Stomach (tissue), 9 donors: ENCODE data around the gene SLC34A3. TPM values are rescaled to one million over a fixed set of nuclear protein-coding genes. Genes with fewer than 3 reads are reported as not detected.

ENCODE experiments used
- DNase-seq, 2 donors: peaks; one replicate each; pipeline versions ENCODE4 v3.0.0 to v3.0.0-alpha.2; 2013 to 2019
- H3K27ac ChIP-seq, 5 donors: fragments of 200-600 bp in 4 of 5; sonication (generic) in 4 of 5; one replicate each; pipeline ENCODE4 v1.5.1; 2013 to 2019; ENCODE audit warnings: mild to moderate bottlenecking in 1 of 5, moderate library complexity in 1 of 5
- H3K27me3 ChIP-seq, 3 donors: fragments of 200-600 bp; sonication (generic); one replicate each; pipeline ENCODE4 v1.5.1; 2017 to 2019; ENCODE audit warnings: mixed run types in 1 of 3
- H3K36me3 ChIP-seq, 4 donors: fragments of 200-600 bp; sonication (generic); 1 replicate in 3 of 4; 2 replicates in 1 of 4; pipeline ENCODE4 v1.5.1; 2016 to 2019
- H3K4me1 ChIP-seq, 4 donors: fragments of 200-600 bp; sonication (generic); one replicate each; pipeline ENCODE4 v1.5.1; 2016 to 2019
- H3K4me3 ChIP-seq, 4 donors: fragments of 200-600 bp; sonication (generic) in 3 of 4; one replicate each; pipeline ENCODE4 v1.5.1; 2016 to 2019; ENCODE audit warnings: mild to moderate bottlenecking in 1 of 4
- H3K9me3 ChIP-seq, 4 donors: fragments of 200-600 bp; sonication (generic); one replicate each; pipeline ENCODE4 v1.5.1; 2016 to 2019
- EP300 ChIP-seq: sonication (generic); formaldehyde crosslinking; IDR thresholded peaks from one replicate; pipeline ENCODE4 v1.6.1; 2017; ENCODE audit warnings: antibody characterized with exemption
- POLR2A ChIP-seq, 4 donors: fragments of 450-650 bp; IDR thresholded peaks; one replicate each; pipeline ENCODE4 v1.6.1; 2016; ENCODE audit warnings: antibody characterized with exemption in 4 of 4, control low read depth in 2 of 4, mild to moderate bottlenecking in 1 of 4, moderate library complexity in 1 of 4
- POLR2AphosphoS5 ChIP-seq, 3 donors: sonication (generic); formaldehyde crosslinking; IDR thresholded peaks; one replicate each; pipeline ENCODE4 v1.6.1; 2016; ENCODE audit warnings: antibody characterized with exemption in 3 of 3
- WGBS, 5 donors: extraction: QIAGEN DNeasy Blood & Tissue Kit in 3 of 5; methylation state at CpG; one replicate each; pipeline versions ENCODE4 v1.1.5 to v1.1.7; 2013 to 2018; 5-methylcytosine and 5-hydroxymethylcytosine counted together
- intact Hi-C: fragments of 100-400 bp; cut with DNase I; formaldehyde crosslinking; loops from one replicate; pipeline ENCODE4 v1.15.1; 2023; ENCODE audit warnings: low total_unique reads
- polyA plus RNA-seq, 3 donors: library from polyadenylated mRNA; stranded (reverse); fragments of 200-250 nt; gene quantifications; one replicate each; pipeline ENCODE4 v1.2.3, GENCODE V29; 2013
- total RNA-seq, 5 donors: library from RNA; depleted of rRNA; stranded (reverse); fragments of >200 nt; gene quantifications; one replicate each; pipeline versions ENCODE4 v1.1.0 to v1.2.3, GENCODE V29; 2014 to 2016
- TF ChIP-seq, protein P1 (sequence below), 7 experiments: fragments of 450-650 bp in 4 of 7; fragments of 200-600 bp in 3 of 7; sonication (generic) in 3 of 7; IDR thresholded peaks; one replicate each; pipeline ENCODE4 v1.5.1; 2016 to 2019; ENCODE audit warnings: antibody characterized with exemption in 7 of 7, control low read depth in 2 of 7, mild to moderate bottlenecking in 1 of 7
- donor health status: healthy with polysubstance abuse.
- donor health status: Bipolar disorder and iron deficiency.
- donor health status: healthy.

SLC34A3 gene
- total and polyA plus RNA-seq, 8 donors: 0.18 to 0.53 TPM; not detected in 6

DNA sequence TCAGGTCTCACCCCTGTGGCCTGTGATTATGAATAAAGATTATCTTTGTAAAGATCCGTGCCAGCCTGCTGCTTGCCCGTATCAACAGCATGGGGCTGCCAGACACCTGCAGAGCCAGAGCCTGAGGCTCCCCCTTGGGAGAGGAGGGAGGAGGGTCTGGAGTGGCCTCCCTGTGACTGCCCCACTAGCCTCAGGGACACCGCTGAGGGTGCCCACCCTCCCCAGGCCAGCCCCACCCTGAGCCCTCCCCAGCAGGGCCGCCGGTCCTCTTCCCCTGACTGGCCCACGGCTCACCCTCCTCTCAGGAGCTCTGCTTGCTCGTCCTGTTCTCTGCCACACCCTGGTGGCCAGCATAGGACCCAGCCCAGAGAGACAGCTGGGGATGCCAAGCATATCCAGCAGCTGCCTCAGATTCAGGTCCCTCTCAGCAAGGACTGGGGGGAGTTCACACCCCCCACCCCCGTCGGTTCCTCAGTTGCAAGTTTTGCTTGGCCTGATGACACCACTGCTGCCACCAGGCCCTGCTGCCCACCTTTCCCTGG lies 40.3 kb upstream of the SLC34A3 start:
- Histone ChIP-seq H3K27ac (peak overlapping the region; percentile 96 to 97 (median 96)), H3K36me3 (peaks cover 21 to 50% (median 46%) of the 10 kb centered on the region in 4 donors), H3K9me3 (no peaks in the 10 kb centered on the region), H3K4me3 (peak overlapping the region in 3 of 4 donors; percentile 96 to 99 (median 98)), H3K27me3 (no peaks in the 10 kb centered on the region), H3K4me1 (peaks cover 49 to 90% (median 87%) of the 10 kb centered on the region in 4 donors)
- TF ChIP-seq POLR2AphosphoS5 (IDR thresholded peaks at IDR 0.05) (no peak), POLR2A (IDR thresholded peaks at IDR 0.05) (no peak)
- 29 to 58% (median 46%) methylated on average over 4 to 9 of the region's 9 CpGs for WGBS, 5 donors
- DNase-seq: peak in 1 of 2 donors; percentile 53
- intact Hi-C loops: no loop called here

DNA sequence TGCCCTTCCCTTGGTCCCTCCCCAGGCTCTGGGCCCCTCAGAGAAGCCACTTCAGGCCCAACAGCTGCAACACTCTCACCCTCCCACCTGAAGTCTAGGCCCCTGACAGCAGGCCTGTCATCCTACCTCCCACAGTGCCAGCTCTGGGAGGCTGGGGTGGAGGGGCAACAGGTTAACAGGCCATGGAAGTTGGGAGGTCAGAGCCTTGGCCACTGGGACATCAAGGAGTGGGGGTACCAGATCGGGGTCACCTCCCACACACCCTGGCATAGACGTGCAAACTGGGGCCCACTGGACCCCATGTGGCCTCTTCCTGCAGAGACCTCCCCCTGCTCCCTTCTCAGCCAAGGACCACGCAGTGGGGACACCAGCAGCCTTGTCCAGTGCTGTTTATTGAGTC lies 39.5 kb upstream of the SLC34A3 start:
- WGBS, 5 donors: 53 to 82% (median 71%) methylated on average over 3 of the region's 3 CpGs
- no peaks in the 10 kb centered on the region for H3K27me3 ChIP-seq
- peak overlapping the region in 1 of 4 donors; percentile 99 for H3K4me3 ChIP-seq
- H3K9me3 ChIP-seq: no peaks in the 10 kb centered on the region
- DNase-seq: no peak
- TF ChIP-seq, protein P1, sequence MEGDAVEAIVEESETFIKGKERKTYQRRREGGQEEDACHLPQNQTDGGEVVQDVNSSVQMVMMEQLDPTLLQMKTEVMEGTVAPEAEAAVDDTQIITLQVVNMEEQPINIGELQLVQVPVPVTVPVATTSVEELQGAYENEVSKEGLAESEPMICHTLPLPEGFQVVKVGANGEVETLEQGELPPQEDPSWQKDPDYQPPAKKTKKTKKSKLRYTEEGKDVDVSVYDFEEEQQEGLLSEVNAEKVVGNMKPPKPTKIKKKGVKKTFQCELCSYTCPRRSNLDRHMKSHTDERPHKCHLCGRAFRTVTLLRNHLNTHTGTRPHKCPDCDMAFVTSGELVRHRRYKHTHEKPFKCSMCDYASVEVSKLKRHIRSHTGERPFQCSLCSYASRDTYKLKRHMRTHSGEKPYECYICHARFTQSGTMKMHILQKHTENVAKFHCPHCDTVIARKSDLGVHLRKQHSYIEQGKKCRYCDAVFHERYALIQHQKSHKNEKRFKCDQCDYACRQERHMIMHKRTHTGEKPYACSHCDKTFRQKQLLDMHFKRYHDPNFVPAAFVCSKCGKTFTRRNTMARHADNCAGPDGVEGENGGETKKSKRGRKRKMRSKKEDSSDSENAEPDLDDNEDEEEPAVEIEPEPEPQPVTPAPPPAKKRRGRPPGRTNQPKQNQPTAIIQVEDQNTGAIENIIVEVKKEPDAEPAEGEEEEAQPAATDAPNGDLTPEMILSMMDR (IDR thresholded peaks at IDR 0.05): no peak
- TF ChIP-seq EP300: no peak
- no peak for TF ChIP-seq POLR2A (IDR thresholded peaks at IDR 0.05)
- TF ChIP-seq POLR2AphosphoS5 (IDR thresholded peaks at IDR 0.05): no peak
- H3K4me1 ChIP-seq: peaks cover 49 to 90% (median 87%) of the 10 kb centered on the region in 4 donors
- peak overlapping the region in 4 of 5 donors; percentile 86 to 97 (median 96) for H3K27ac ChIP-seq
- intact Hi-C loops: no loop called here
- peaks cover 15 to 42% (median 38%) of the 10 kb centered on the region in 4 donors for H3K36me3 ChIP-seq

GRCh38 chr9:137191691-137192447 lies 38.8 kb upstream of the SLC34A3 start:
- intact Hi-C loops: no loop called here
- peak overlapping the region in 1 of 4 donors; percentile 99 for H3K4me3 ChIP-seq
- DNase-seq: peak in 1 of 2 donors; percentile 59
- peaks cover 47 to 90% (median 87%) of the 10 kb centered on the region in 4 donors for H3K4me1 ChIP-seq
- H3K27ac ChIP-seq: peak overlapping the region; percentile 9 to 97 (median 39)
- 56 to 81% (median 64%) methylated on average over 17 to 22 of the region's 22 CpGs for WGBS, 5 donors
- H3K27me3 ChIP-seq: no peaks in the 10 kb centered on the region
- TF ChIP-seq POLR2A (IDR thresholded peaks at IDR 0.05): no peak
- peaks cover 15 to 36% (median 33%) of the 10 kb centered on the region in 4 donors for H3K36me3 ChIP-seq
- H3K9me3 ChIP-seq: no peaks in the 10 kb centered on the region

- intact Hi-C loops: no loop called here
- Histone ChIP-seq H3K4me3 (no peak overlapping the region), H3K27ac (peak overlapping the region in 4 of 5 donors; percentile 9 to 97 (median 62)), H3K36me3 (peaks cover 15 to 31% (median 30%) of the 10 kb centered on the region in 4 donors), H3K9me3 (no peaks in the 10 kb centered on the region), H3K4me1 (peaks cover 47 to 90% (median 86%) of the 10 kb centered on the region in 4 donors), H3K27me3 (no peaks in the 10 kb centered on the region)
- 70 to 78% (median 75%) methylated on average over 10 of the region's 10 CpGs for WGBS, 5 donors
- DNase-seq: no peak
- TF ChIP-seq POLR2A (IDR thresholded peaks at IDR 0.05) (no peak), EP300 (no peak), POLR2AphosphoS5 (IDR thresholded peaks at IDR 0.05) (no peak)
- TF ChIP-seq, protein P1 (IDR thresholded peaks at IDR 0.05): no peak
Observed at GRCh38 chr9:137192448-137192780, 38.3 kb upstream of the SLC34A3 start.

- 79 to 100% (median 89%) methylated on average over 2 of the region's 2 CpGs; no CpG with 5 or more reads in 1 of the 5 donors for WGBS, 5 donors
- peaks cover 47 to 90% (median 86%) of the 10 kb centered on the region in 4 donors for H3K4me1 ChIP-seq
Observed at GRCh38 chr9:137192859-137193258, 37.8 kb upstream of the SLC34A3 start.

More at GRCh38 chr9:137192859-137193258, 37.8 kb upstream of the SLC34A3 start:
- DNase-seq: no peak
- Histone ChIP-seq H3K27ac (peak overlapping the region in 3 of 5 donors; percentile 78 to 97 (median 86)), H3K9me3 (no peaks in the 10 kb centered on the region), H3K4me3 (no peak overlapping the region), H3K36me3 (peaks cover 15 to 31% (median 29%) of the 10 kb centered on the region in 4 donors), H3K27me3 (no peaks in the 10 kb centered on the region)
- intact Hi-C loops: no loop called here
- no peak for TF ChIP-seq POLR2A (IDR thresholded peaks at IDR 0.05)
- TF ChIP-seq POLR2AphosphoS5 (IDR thresholded peaks at IDR 0.05): no peak
- no peak for TF ChIP-seq EP300
- TF ChIP-seq, protein P1 (IDR thresholded peaks at IDR 0.05): no peak
